ENCODE results near the gene OR7D4.

OR7D4 gene

GRCh38 chr19:9183000-9183399 lies 36.4 kb downstream of the OR7D4 start:
- TF ChIP-seq CTCF (IDR thresholded peaks at IDR 0.05; ENCODE audit: low read depth, low read length): no peak
- no peak overlapping the region for H3K4me3 ChIP-seq (replicated peaks in 1 of 2; ENCODE audit: low read depth in 2 of 2, low read length in 2 of 2)
- DNase-seq (ENCODE audit: low read depth in 2 of 2): no peak

GRCh38 chr19:9178901-9179300 lies 40.5 kb downstream of the OR7D4 start, which contains the start of gene OR7D2:
Gene OR7D2, plus strand, starts transcription at chr19:9178979. Its CDS starts 6,803 bp downstream, at chr19:9185782.
- no peak for TF ChIP-seq CTCF (IDR thresholded peaks at IDR 0.05; ENCODE audit: low read depth, low read length)
- DNase-seq (ENCODE audit: low read depth in 2 of 2): peak in 1 of 2 donors; percentile 14

GRCh38 chr19:9175326-9175725 lies 44.1 kb downstream of the OR7D4 start:
- TF ChIP-seq CTCF (IDR thresholded peaks at IDR 0.05; ENCODE audit: low read depth, low read length): no peak

More at GRCh38 chr19:9178901-9179300, 40.5 kb downstream of the OR7D4 start, which contains the start of gene OR7D2:
- no peak within 1 kb of the TSS for H3K4me3 ChIP-seq (replicated peaks in 1 of 2; ENCODE audit: low read depth in 2 of 2, low read length in 2 of 2)

GRCh38 chr19:9171393-9171991 lies 47.9 kb downstream of the OR7D4 start:
- H3K4me3 ChIP-seq (replicated peaks in 1 of 2; ENCODE audit: low read depth in 2 of 2, low read length in 2 of 2): no peak overlapping the region
- TF ChIP-seq CTCF (IDR thresholded peaks at IDR 0.05; ENCODE audit: low read depth, low read length): no peak
- DNase-seq (ENCODE audit: low read depth in 2 of 2): peak; percentile 11 to 29

More at GRCh38 chr19:9175326-9175725, 44.1 kb downstream of the OR7D4 start:
- H3K4me3 ChIP-seq (replicated peaks in 1 of 2; ENCODE audit: low read depth in 2 of 2, low read length in 2 of 2): no peak overlapping the region
- DNase-seq (ENCODE audit: low read depth in 2 of 2): no peak

DNA sequence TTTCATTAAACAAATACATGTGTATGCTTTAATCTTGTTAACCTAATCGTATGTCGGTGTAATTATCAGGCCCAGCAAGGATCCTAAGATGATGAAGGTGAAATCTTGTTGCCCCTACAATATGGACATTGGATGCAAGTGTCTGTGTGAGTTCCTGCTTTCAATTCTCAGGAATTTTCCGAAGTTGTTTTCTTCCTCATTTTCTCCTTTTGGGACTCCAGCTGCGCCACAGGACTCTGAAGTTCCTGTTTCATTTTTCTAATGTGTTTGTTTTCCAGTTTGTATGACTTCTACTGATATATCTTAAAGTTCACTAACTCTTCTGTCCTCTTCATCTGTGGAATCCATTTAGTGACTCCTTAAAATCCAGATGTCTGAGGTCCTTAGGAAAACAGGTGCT lies 52.5 kb downstream of the OR7D4 start:
- H3K4me3 ChIP-seq (replicated peaks in 1 of 2; ENCODE audit: low read depth in 2 of 2, low read length in 2 of 2): no peak overlapping the region
- DNase-seq (ENCODE audit: low read depth in 2 of 2): no peak
- TF ChIP-seq CTCF (IDR thresholded peaks at IDR 0.05; ENCODE audit: low read depth, low read length): no peak

DNA sequence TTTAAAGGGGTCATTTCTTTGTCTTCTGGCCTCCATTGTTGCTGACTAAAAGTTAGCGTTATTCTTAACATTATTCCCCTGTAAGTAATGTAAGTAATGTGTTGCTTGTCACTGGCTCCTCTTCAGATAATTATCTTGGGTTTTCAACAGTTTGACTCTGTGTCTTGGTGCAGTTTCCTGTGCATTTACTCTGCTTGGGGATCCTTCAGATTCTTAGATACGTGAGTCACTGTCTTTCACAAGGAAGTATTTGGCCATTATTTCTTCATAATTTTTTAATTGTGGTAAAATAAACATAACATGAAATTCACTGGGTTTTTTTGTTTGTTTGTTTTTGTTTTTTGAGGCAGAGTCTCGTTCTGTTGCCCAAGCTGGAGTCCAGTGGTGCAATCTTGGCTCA lies 54.1 kb downstream of the OR7D4 start:
- peak in 1 of 2 donors; percentile 54 for DNase-seq (ENCODE audit: low read depth in 2 of 2)
- H3K4me3 ChIP-seq (replicated peaks in 1 of 2; ENCODE audit: low read depth in 2 of 2, low read length in 2 of 2): no peak overlapping the region
- no peak for TF ChIP-seq CTCF (IDR thresholded peaks at IDR 0.05; ENCODE audit: low read depth, low read length)

DNA sequence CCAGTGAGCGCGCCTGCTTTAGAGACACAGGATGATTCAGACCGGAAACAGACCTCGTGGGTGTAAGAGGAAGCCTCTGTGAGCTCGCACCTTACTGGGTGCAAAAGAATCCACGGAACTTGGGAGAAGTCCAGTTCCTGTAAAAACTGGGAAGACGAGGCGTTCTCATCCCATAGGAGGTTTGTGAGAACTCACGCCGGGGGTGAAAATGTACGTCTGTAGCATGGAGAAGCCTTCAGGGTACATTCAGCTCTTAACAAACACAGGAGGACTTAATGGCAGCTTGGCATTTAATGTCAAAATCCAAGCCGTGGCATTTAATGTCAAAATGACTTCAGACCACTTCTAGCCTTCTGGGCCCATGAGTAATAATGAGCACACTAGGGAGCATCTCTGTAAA lies 58.0 kb downstream of the OR7D4 start:
- no peak for DNase-seq (ENCODE audit: low read depth in 2 of 2)
- no peak for TF ChIP-seq CTCF (IDR thresholded peaks at IDR 0.05; ENCODE audit: low read depth, low read length)
- no peak overlapping the region for H3K4me3 ChIP-seq (replicated peaks in 1 of 2; ENCODE audit: low read depth in 2 of 2, low read length in 2 of 2)
